ENCODE data around the gene RBBP8NL. TPM values are rescaled to one million over a fixed set of nuclear protein-coding genes. Genes with fewer than 3 reads are reported as not detected.

RBBP8NL gene
- total and polyA plus RNA-seq, 2 of the 8 experiments (the other 6 are each of a cell fraction or from before 2014, with no cell fraction given), result 0.43 to 0.48 TPM

GRCh38 chr20:62439218-62439617 is 11.9 kb upstream of the RBBP8NL start:
- Histone ChIP-seq H3K4ac (replicated peaks; ENCODE audit: insufficient read length, low read depth, low read length) (no peak overlapping the region), H3K36me3 (ENCODE audit: control insufficient read depth in 2 of 4, insufficient read depth in 4 of 4, low read length in 3 of 4) (no peaks in the 10 kb centered on the region), H3K9me3 (ENCODE audit: insufficient read depth in 2 of 2, low read depth in 1 of 2, low read length in 1 of 2) (peaks cover 0 to 8% of the 10 kb centered on the region in 2 experiments; a peak in 3 of 4 replicates), H3K27me3 (replicated peaks in 1 of 4; ENCODE audit: control insufficient read depth in 3 of 4, extremely low read depth in 1 of 4, insufficient read depth in 3 of 4, low read length in 3 of 4) (no peaks in the 10 kb centered on the region; a peak in 1 of 7 replicates), H3K4me2 (ENCODE audit: insufficient read depth in 1 of 2, low read depth in 2 of 2, low read length in 2 of 2) (no peak overlapping the region), H3K79me1 (ENCODE audit: low read depth, low read length) (no peaks in the 10 kb centered on the region), H3K56ac (replicated peaks; ENCODE audit: insufficient read length, low read depth, low read length) (no peak overlapping the region), H3K14ac (ENCODE audit: insufficient read length) (no peak overlapping the region), H4K5ac (ENCODE audit: insufficient read length, low read depth, low read length) (no peak overlapping the region), H2AK5ac (ENCODE audit: low read depth, low read length) (no peak overlapping the region), H3K27ac (ENCODE audit: low read depth, low read length) (no peak overlapping the region), H3K4me3 (ENCODE audit: extremely low read depth in 1 of 4, insufficient read depth in 2 of 4, low read depth in 3 of 4, low read length in 4 of 4) (no peak overlapping the region), H2BK120ac (replicated peaks; ENCODE audit: low read depth, low read length) (no peak overlapping the region), H3K18ac (ENCODE audit: extremely low read depth, low read length) (no peak overlapping the region), H3K79me2 (ENCODE audit: control insufficient read depth in 1 of 2, insufficient read depth in 2 of 2, low read length in 2 of 2) (no peaks in the 10 kb centered on the region), H3K23ac (ENCODE audit: insufficient read length) (no peak overlapping the region), H2BK15ac (ENCODE audit: low read length) (no peak overlapping the region), H4K20me1 (replicated peaks in 1 of 2; ENCODE audit: control insufficient read depth in 1 of 2, insufficient read depth in 2 of 2, low read length in 2 of 2) (no peaks in the 10 kb centered on the region), H3K23me2 (ENCODE audit: low read depth, low read length) (no peaks in the 10 kb centered on the region), H4K91ac (replicated peaks; ENCODE audit: insufficient read length, low read length) (no peak overlapping the region), H3K9ac (replicated peaks in 1 of 4; ENCODE audit: extremely low read depth in 1 of 4, low read depth in 3 of 4, low read length in 3 of 4) (no peak overlapping the region), H2AFZ (ENCODE audit: low read length) (no peak overlapping the region), H2BK12ac (ENCODE audit: low read depth, low read length) (no peak overlapping the region), H2BK5ac (ENCODE audit: low read depth, low read length) (no peak overlapping the region; the same call in 1 of the 2 replicates), H2BK20ac (ENCODE audit: low read length) (no peak overlapping the region), H4K8ac (ENCODE audit: extremely low read depth, insufficient read depth, low read length) (no peak overlapping the region), H3K4me1 (replicated peaks in 1 of 4; ENCODE audit: control insufficient read depth in 3 of 4, insufficient read depth in 4 of 4, low read length in 3 of 4) (no peaks in the 10 kb centered on the region)
- POLR2A ChIA-PET (ENCODE audit: partially characterized antibody), result interaction anchor here (1.4 to 1.6 kb wide), 2 partner anchors 12 to 51 kb away, joined by 4 to 6 read pairs; partner anchors contain the start of gene RBBP8NL
- no peak for FAIRE-seq
- no peak for DNase-seq (ENCODE audit: low read depth in 1 of 2, low spot score in 2 of 2)
- CTCF ChIA-PET (ENCODE audit: partially characterized antibody), result interaction anchor here (0.6 to 2.2 kb wide), 11 partner anchors 9 to 707 kb away, joined by 3 to 8 read pairs (median 4); no protein-coding TSS in a partner anchor
- 88% methylated on average over 5 of the region's 5 CpGs; no CpG with 5 or more reads in 1 of the 2 experiments for WGBS, 2 experiments (ENCODE audit: extremely low coverage in 1 of 2, insufficient coverage in 1 of 2, insufficient read length in 1 of 2, insufficient replicate concordance in 2 of 2, low coverage in 1 of 2, low lambda C conversion rate in 2 of 2, missing lambda C conversion rate in 1 of 2)
- TF ChIP-seq CTBP2 (IDR thresholded peaks at IDR 0.05; ENCODE audit: borderline replicate concordance, insufficient read depth, insufficient read length, low read length) (no peak), CEBPB (IDR thresholded peaks at IDR 0.05; ENCODE audit: low read depth, low read length) (no peak), CBX8 (IDR thresholded peaks at IDR 0.05; ENCODE audit: borderline replicate concordance, low read depth, low read length) (no peak), NANOG (IDR thresholded peaks at IDR 0.05; ENCODE audit: insufficient read depth, low read depth, low read length, poor library complexity, severe bottlenecking) (no peak), EGR1 (IDR thresholded peaks at IDR 0.05; ENCODE audit: borderline replicate concordance, low read depth, low read length) (no peak), SAP30 (IDR thresholded peaks at IDR 0.05; ENCODE audit: insufficient read depth, insufficient replicate concordance, low read length) (no peak), TBP (IDR thresholded peaks at IDR 0.05; ENCODE audit: low read depth, low read length) (no peak), KDM1A (IDR thresholded peaks at IDR 0.05; ENCODE audit: borderline replicate concordance, low read length) (no peak), SP2 (IDR thresholded peaks at IDR 0.05; ENCODE audit: low read length) (no peak), CTCF (IDR thresholded peaks at IDR 0.05; ENCODE audit: control extremely low read depth in 1 of 3, insufficient read depth in 1 of 3, low read depth in 1 of 3, low read length in 3 of 3) (no peak), GTF2F1 (IDR thresholded peaks at IDR 0.05; ENCODE audit: borderline replicate concordance, low read depth, low read length) (no peak)

Measured in H1 (cell line).